NK-92 (cell line): ENCODE measurements around the gene CLDN1.
"Not testable (repeated sequence)": the region's sequence is repeated elsewhere in the genome, so short reads cannot be mapped to it uniquely, and the experiment has no call there.

Experiments used
- DNase-seq: peaks from one replicate; lab custom pipeline; 2025; ENCODE audit not compliant: unreplicated experiment; lab: John Stamatoyannopoulos, UW

CLDN1 gene

GRCh38 chr3:190294030-190294429 lies 28.2 kb downstream of the CLDN1 start:
- DNase-seq: no peak

GRCh38 chr3:190293621-190294020 lies 28.6 kb downstream of the CLDN1 start:
- no peak for DNase-seq

- DNase-seq: no peak
These were observed 30.2 kb downstream of the CLDN1 start for GRCh38 chr3:190291994-190292584.

GRCh38 chr3:190289989-190290388 lies 32.3 kb downstream of the CLDN1 start:
- no peak for DNase-seq

- DNase-seq: no peak
These were observed 33.4 kb downstream of the CLDN1 start for GRCh38 chr3:190288836-190289235.

GRCh38 chr3:190286014-190286413 lies 36.2 kb downstream of the CLDN1 start:
- no peak for DNase-seq

GRCh38 chr3:190281308-190282051 lies 40.8 kb downstream of the CLDN1 start:
- no peak for DNase-seq

GRCh38 chr3:190279690-190280089 lies 42.6 kb downstream of the CLDN1 start:
- DNase-seq: no peak

- no peak for DNase-seq
These were observed 49.5 kb downstream of the CLDN1 start for GRCh38 chr3:190272747-190273146.

- DNase-seq: no peak
These were observed 53.1 kb downstream of the CLDN1 start for GRCh38 chr3:190269101-190269500.

GRCh38 chr3:190267464-190267863 lies 54.8 kb downstream of the CLDN1 start:
- not testable (repeated sequence) for DNase-seq

- DNase-seq: no peak
These were observed 55.3 kb downstream of the CLDN1 start for GRCh38 chr3:190266913-190267290.

GRCh38 chr3:190266265-190266912 lies 55.9 kb downstream of the CLDN1 start:
- DNase-seq: no peak

GRCh38 chr3:190265796-190266195 lies 56.5 kb downstream of the CLDN1 start:
- DNase-seq: no peak

- DNase-seq: no peak
These were observed 57.1 kb downstream of the CLDN1 start for GRCh38 chr3:190265126-190265525.

- DNase-seq: no peak
These were observed 60.5 kb downstream of the CLDN1 start for GRCh38 chr3:190261740-190262139.

- DNase-seq: no peak
These were observed 61.2 kb downstream of the CLDN1 start for GRCh38 chr3:190261015-190261414.

- DNase-seq: no peak
These were observed 61.9 kb downstream of the CLDN1 start for GRCh38 chr3:190260301-190260700.

GRCh38 chr3:190258634-190259033 lies 63.6 kb downstream of the CLDN1 start:
- no peak for DNase-seq
